Fibroblast of peridontal ligament (primary cell): ENCODE data around the gene SLC66A3.

Source experiments
- DNase-seq: peaks from one replicate; pipeline ENCODE4 v3.0.0-alpha.2; 2010; ENCODE audit errors: extremely low read depth

Gene SLC66A3

GRCh38 chr2:11134349-11134748 is 20.9 kb upstream of the SLC66A3 start:
- no peak for DNase-seq

- DNase-seq, result no peak
Observed at GRCh38 chr2:11140492-11140891, 14.8 kb upstream of the SLC66A3 start.

- no peak for DNase-seq
Observed at GRCh38 chr2:11141319-11141718, 13.9 kb upstream of the SLC66A3 start.

DNA sequence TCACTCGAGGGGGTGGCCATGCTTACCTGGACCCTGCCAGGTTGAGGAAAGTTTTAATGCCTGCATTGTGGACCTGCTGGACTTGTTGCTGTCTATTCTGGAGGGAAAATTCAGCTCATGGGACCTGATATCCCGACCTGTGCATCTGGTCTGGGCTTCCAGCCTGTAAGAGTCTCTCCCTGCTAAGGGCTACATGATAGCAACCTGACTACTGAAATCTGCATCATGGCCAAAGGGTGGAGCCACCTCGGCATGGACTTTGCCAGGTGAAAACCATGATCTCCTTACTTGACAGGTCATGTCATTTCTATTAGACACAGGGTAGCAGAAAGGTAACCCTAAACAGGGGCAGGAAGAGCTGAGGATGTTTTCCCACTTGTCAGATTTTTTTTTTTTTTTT is 12.9 kb upstream of the SLC66A3 start:
- no peak for DNase-seq

GRCh38 chr2:11142987-11143386 is 12.3 kb upstream of the SLC66A3 start:
- no peak for DNase-seq

DNA sequence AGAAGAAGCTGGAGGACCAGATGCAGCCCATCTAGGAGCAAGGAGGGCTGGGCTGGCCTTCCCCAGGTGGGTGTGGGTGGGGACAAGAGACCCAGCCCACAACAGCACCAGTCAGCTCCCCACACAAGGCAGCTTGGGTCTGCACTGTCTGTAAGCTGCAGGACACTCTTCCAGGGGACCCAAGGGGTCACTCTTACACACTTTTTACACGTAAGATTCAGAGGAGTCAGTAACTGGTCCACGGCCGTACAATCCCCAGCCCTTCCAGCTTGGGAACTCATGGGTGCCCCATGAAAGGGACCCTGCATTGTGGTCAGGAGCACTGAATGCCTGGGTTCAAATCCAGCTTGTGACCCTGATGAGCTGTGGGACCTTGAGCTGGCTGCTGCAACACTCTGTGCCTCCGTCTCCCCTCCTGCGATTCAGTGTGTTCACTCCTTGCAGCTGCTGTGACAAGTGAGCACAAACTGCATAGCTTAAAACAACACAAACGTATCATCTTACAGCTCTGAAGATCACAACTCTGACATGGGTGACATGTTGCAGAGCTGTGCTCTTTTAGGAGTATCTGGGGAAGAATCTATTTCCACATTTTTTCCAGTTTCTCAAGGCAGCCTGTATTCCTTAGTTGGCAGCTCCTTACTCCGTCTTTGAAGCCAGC is 11.1 kb upstream of the SLC66A3 start:
- no peak for DNase-seq

- DNase-seq, result no peak
Observed at GRCh38 chr2:11144738-11145079, 10.6 kb upstream of the SLC66A3 start.

- no peak for DNase-seq
Observed at GRCh38 chr2:11145350-11145749, 9.9 kb upstream of the SLC66A3 start.

DNA sequence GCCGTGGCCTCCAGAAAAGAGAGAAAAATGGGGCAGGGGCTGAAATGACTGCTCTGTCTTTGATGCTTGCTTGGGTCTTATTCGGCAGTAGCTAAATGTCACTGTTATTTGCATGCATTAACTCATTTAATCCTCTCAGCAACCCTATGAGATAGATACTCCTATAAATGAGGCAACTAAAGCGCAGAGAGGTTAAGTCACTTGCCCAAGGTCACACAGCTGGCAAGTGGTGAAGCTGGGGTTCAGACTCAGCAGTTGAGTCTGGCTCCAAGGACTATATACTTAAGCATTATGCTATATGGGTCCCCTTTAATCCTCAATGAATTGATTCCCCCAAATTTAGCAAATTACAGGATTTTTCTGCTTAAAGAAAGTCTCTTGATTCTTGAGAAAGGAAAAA is 9.2 kb upstream of the SLC66A3 start:
- DNase-seq, result no peak

DNA sequence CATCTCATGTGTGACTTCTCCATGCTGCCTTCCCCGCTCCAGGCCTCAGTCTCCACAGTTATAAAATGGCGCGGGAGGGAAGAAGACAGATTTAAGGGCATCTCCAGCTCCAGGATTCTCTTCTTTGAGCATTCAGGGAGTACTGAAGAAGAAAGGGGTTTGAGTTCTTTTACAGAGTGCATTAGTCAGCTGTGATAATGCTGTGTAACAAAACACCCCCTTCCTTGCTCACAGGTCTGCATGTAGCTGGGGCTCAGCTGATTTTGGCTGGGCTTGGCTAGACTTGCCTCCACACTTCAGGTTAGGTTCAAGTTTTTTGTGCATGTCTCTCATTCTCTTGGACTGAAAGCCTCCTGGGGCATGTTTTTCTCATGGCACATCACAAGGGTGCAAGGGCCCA is 8.0 kb upstream of the SLC66A3 start:
- no peak for DNase-seq

GRCh38 chr2:11152591-11152990 is 2.7 kb upstream of the SLC66A3 start:
- DNase-seq, result no peak

GRCh38 chr2:11154016-11154922 is 998 bp upstream of the SLC66A3 start:
- no peak for DNase-seq

DNA sequence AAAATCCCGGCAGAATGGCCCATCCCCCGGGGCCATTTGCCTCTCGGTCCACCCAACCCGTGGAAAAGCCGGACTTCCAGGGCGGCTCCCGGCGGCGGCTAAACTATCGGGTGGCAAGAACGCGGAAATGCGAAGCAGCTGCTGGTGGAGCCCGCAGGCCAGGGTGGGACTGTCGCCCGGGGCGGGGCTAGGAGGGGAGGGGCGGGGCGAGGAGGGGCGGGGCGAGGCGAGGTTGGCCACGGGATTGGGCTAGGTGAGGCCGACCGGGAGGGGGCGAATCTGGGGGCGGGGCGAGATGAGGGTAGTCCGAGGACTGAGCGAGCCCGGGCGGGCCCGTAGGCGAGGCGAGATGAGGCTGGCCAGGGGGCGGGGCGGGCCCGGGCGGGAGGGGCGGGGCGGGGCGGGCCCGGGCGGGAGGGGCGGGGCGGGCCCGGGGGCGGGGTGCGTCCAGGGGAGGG is 315 bp upstream of the SLC66A3 start:
- peak; percentile 93 for DNase-seq

- no peak for DNase-seq
Observed at GRCh38 chr2:11156396-11157075, 1.3 kb downstream of the SLC66A3 start.

DNA sequence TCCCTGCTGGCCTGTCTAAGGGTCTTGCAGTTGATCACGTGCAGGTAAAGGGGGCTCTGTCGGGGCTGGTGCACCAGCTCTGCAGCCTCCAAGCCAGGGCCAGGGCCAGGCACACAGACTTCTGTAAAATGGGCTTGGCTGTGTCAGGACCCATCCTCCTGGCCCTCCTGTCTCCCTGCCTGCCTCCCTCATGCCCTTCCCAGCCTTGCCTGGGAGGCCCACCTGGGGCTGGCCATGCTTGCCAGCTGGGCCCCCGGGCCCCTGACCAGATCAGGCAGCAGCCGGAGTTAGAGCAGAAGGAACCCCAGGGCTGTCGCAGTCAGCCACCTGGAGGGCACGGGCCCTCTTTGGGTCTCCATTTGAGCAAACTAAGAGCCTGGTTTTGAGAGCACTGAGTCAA is 2.0 kb downstream of the SLC66A3 start:
- DNase-seq, result no peak

DNA sequence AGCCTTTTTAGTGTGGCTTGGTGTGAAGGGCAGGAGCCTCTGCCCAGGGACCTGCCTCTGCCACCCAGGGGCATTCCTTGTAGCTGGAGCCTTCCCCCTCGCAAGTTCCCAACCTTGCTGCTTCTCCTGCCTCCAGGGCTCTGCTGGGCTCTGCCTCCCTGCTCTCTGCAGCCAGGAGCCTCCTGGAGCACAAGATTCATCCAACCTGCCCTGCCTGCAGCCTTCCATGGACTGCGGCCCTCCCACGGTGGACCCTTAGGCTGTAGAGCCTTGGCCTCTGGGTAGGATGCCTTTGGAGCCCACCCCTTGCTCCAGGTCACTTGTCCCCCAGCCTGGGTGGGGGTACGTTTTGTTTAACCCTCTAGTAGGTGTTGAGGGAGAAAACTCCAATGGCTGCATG is 2.5 kb downstream of the SLC66A3 start:
- DNase-seq, result no peak

DNA sequence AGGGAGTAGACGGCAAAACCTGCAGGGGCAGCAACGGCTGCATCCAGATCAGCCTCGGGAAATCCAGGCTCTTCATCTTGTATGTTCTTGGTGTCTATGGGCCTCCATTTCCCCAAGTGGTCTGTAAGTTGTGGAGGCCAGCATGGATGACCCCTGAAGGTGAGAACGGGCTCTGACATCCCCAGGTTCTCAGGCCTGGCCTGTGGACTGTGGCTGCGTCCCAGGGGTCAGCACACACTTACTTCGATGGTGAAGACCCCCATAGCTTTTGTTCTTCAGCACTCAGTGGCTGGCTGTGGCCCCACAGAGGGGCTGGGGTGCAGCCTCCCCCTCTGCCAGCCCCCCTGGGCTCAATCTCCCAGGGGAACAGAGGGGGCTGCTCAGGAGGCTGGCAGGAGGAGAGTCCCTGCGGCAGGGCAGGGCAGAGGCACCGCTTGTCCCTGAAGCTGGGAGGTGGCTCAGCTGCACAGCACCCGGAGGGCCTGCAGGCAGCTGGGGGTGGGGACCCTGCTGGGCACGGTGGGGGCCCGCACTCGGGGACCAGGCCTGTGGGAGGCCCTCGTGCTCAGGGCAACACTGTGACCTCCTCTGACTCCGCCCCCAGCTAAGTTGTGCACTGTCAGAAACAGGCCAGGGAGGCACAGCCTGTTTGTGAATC is 3.8 kb downstream of the SLC66A3 start:
- no peak for DNase-seq

DNA sequence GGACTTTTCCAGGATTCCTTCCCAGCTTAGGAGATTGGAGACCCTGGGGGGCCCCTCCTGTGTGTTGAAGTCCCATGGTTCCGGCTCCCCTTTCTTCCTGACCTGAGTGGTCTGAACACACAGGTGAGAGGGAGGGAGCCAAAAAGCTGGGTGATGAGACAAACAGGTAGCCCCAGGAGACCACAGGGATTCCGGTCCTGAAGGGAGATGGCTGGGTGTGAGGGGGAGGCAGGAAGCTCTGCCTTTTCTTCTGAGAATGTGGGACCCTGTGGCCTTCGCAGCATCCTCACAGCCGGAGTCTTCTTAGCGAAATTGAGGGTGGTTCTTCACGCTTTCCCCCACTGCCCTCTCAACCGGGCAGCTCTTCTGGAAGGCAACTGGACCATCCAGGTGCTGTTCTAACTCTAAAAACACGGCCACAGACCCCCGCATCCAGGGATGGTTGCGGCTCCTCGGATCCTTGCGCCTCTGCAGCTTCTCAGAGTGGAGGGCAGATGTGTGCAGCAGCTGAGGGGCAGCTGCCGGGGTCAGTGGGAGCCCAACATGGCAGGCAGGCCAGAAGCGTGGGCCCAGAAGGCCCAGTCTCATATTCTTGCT is 4.4 kb downstream of the SLC66A3 start:
- DNase-seq, result no peak

DNA sequence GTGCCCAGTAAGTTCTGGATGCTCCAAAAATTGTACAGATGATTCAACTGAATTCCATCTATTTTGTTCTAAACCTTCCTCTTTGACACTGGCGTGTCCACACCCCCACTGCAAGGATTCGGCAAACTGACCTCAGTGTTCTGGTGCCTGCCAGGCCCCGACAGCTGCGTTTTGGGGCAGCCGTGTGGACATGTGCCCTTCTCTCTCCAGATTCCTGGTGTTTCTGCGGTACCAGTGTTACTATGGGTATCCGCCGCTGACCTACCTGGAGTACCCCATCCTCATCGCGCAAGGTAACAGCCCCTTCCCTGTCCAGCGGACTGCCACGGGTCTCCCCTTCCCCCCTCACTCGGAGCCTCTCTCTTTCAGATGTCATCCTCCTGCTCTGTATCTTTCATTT is 5.0 kb downstream of the SLC66A3 start:
- no peak for DNase-seq

DNA sequence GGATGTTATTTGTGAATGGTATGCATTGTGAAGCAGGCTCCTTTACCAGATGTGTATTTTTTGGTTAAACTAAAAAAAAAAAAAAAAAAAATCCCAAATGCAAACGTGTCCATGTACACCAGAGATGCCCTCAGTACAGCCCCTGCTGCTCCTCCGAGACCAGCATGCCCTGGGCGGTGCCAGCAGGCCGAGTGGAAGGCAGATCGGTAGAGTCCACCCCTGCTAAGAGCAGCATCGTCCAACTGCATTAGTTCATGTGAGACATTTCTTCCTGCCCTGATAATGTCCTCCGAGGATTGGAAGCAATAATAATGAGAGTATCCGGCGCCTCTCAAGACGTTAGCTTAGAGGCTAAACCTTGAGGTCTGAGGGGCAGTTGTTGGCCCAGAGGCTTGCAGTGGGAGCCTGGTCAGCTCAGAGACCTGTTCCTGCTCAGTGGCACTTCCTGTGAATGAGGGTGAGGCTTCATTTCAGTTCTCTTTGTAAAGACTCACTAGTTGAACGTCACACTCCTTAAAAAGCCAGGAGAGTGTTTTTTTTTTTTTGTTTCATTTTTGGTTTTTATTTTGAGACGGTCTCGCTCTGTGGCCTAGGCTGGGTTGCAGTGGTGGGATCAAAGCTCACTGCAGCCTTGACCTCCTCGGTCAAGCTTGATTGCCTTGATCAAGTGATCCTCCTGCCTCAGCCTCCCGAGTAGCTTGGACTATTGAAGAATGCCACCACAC is 5.6 kb downstream of the SLC66A3 start:
- DNase-seq, result no peak

GRCh38 chr2:11161747-11162146 is 6.5 kb downstream of the SLC66A3 start:
- no peak for DNase-seq
